ENCODE results near the gene KCNK2.

KCNK2 gene

DNA sequence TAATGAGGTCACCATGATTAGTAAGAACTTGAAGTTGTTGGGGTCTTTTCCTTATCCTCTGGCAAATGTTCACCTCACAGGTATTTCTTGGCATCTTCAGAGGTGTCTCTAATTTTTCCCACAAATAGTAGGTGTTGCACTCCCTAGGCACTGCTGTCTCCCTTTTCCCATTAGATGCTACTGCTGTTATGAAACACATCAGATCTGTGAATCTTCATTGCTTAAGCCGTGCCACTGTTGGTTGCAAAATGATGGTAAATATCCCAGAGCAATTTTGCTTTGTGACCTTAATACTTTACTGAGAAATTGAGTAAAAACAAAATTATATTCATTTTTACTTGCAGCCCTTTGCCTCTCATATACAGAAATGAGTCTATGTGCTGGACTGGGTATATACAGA lies 169.6 kb downstream of the KCNK2 start:
- DNase-seq (ENCODE audit: low spot score) = no peak

DNA sequence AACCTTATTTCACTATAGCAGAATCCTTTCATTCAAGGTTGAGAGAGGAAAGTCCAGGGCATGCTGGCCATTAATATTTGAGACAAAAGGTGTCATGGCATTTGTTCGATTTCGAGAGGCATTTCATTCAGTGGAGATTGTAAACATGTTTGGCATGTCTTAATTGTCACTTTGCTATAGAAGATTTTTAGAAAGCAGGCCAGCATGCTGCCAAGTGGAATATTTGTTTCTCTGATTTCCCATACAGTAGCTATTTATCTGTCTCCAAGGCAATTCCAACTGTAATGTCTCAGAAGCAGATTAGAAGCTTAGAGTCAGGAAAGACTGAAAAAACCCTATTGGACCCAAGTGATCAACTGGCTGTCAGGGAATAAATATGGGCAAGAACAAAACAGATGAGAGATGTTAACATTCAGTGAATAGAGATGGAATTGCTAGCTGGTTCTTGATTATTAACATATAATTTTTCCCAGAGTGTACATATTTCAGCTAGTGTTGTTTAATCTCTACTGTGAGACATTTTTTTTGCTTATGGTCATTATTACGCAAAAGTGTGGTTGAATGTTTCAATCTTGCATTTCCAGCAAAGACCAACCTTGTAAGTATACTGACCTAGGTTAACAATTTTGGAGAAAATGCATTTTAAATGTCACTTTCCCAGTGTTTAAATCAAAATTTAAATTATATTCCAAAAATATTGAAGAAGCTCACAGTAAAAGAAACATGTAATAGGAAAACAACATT lies 174.6 kb downstream of the KCNK2 start:
- no peak for DNase-seq (ENCODE audit: low spot score)

DNA sequence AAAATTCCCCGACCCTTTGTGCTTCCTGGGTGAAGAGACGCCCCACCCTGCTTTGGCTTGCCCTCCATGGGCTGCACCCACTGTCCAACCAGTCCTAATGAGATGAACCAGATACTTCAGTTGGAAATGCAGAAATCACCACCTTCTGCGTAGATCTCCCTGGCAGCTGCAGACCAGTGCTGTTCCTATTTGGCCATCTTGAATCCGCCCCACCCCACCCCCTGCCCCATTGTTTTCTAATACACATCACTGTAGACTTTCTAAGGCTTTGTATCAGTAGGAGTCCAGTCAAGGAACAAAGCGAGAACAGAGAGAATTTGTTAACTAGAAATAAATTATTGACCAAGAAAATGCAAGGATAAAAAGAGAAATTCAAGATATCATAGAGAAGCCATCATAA lies 178.2 kb downstream of the KCNK2 start:
- DNase-seq (ENCODE audit: low spot score) = no peak

DNA sequence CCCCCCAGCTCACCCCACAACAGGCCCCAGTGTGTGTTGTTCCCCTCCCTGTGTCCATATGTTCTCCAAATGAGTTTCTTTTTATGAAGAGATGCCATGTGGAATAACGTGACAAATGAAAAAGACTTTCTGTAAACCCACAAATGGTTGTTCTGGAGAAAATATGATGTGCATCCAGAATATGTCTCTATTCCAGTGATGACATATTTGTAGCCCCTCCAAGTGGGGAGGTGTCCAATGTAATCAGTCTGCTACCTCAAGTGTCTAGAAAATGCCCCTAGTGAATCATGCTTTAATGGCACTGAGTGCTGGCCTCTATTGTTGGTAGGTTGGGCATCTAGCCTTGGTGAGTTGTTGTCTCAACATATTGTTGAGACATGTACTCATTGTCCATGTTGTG lies 179.6 kb downstream of the KCNK2 start:
- no peak for DNase-seq (ENCODE audit: low spot score)

DNA sequence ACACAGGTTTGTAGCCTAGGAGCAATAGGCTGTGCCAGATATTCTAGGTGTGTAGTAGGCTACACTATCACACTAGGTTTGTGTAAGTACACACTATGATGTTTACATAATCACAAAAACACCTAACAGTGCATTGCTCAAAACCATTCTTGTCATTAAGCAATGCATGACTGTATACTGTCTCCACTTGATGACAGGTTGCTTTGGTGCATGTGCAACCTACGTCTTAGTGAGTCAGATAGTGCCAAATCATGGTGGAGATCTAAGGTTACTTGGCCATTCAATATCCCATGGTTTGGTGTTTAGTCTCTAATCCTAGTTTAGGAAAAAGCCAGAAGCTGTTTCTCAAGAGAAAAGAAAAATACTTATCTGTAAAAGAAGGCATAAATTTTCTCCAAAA lies 181.1 kb downstream of the KCNK2 start:
- DNase-seq (ENCODE audit: low spot score) = no peak

DNA sequence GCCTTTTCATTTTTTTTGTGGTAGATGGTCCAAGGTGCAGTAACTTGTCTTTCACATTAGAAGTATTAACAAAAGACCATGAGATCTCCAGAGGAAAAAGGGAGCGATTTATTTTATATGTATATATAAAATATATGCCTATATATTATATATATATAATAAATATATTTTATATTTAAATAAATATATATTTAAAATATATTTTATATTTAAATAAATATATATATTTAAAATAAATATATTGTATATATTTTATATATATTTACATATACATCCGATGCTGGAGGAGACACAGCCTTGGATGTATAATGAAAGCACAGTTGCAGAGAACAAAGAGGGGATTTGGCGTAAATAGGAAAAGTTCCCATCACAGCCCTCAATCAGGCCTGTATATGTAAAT lies 182.1 kb downstream of the KCNK2 start:
- no peak for DNase-seq (ENCODE audit: low spot score)

DNA sequence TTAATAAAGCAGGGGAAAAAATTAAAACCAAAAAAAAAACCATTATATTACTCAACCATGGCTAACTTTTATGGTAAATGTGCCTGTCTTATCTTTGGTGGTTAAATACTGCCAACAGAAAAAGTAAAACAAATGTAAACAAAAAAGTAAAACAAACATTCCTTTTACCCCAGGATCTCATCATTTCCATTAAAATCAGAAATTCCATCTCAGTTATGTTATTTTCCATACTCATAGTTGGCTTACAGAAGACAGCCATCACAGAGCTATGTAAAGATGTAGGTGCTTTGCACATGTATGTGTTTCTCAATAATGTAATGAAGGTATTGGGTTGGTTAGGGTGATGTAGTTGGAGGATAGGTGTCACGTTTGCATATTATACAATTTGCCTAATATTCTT lies 185.0 kb downstream of the KCNK2 start:
- DNase-seq (ENCODE audit: low spot score) = no peak

DNA sequence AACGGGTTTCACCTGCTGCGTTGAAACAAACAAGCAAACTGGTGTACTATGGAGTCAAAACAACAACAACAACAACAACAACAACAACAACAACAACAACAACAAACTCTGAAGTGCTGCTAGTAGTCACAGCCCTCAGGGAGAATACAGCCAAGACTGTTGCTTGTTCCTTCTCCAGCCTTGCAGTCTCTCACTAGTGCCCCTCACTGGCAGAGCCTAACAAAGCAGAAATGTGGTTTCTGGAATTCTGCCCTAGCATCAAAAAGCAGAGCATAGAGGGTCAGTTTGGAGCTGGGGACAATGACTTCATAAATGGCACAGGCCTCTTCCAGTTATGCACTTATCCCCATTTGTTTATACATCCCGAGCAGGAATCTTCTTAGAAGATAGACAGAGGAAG lies 187.4 kb downstream of the KCNK2 start:
- no peak for DNase-seq (ENCODE audit: low spot score)

DNA sequence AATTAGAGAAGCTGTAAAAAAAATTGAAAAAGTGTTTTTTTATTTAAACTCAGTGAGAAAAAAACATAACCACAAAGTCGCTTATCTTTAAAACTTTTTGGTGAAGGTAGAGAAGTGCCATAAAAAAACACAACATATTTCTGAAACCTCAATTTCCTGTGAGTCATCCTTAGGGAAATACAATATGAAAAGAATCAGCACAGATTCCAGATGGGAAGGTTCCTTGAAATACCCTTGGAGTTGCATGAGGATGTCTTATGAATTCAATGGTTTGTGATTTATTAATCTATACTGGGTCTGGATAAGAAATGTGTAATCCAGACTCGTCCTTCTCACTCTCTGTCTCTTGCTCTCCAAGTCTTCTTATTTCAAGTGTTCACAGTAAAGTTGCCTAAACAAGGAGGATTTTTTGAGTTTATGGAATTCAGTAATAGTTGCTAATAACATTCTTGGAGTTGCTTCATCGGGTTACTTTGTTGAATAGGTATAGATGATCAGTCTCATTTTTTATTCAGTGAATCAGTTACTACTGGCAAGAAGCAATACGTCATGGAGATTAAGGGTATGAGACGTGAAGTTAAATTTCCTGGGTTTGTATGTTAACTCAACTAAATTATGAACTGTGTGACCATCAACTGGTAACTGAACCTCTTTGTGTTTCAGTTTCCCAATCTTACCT lies 191.4 kb downstream of the KCNK2 start:
- no peak for DNase-seq (ENCODE audit: low spot score)

DNA sequence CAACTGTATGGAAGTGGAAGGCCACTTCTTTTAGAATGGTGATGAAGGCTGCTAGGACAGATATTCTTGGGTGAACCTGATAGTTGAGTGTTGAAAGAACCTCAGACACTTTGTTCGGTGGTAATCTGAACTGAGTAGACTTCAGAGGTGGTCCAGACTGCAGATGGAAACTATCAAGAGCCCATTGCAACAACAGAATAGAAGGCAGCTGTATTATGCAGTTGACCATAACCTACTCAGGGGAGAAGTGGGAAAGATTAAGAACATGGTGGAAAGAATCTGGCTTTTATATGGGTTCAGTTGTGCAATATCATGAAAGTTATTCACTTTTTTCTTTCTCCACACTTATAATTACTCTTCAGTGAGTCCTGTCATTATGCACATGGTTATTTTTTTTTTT lies 194.0 kb downstream of the KCNK2 start:
- DNase-seq (ENCODE audit: low spot score) = no peak

DNA sequence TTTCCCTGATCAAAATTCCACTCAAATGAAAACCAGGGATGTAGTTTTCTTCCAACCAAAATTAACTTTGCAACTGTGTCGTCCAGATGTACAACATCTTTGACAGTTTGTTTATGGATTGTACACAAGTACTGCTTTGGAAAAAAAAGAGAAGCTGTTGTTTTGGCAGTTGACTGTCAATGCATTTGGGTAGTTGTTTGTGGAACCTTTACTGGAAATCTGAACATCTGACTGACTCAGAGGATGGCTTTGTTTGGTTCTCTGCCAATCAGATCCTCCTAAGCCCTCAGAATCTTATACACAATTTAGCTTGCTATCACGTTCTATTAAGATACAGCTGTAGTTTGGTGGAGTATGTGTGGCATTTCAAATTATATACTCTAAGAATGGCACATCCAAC lies 195.0 kb downstream of the KCNK2 start:
- no peak for DNase-seq (ENCODE audit: low spot score)

DNA sequence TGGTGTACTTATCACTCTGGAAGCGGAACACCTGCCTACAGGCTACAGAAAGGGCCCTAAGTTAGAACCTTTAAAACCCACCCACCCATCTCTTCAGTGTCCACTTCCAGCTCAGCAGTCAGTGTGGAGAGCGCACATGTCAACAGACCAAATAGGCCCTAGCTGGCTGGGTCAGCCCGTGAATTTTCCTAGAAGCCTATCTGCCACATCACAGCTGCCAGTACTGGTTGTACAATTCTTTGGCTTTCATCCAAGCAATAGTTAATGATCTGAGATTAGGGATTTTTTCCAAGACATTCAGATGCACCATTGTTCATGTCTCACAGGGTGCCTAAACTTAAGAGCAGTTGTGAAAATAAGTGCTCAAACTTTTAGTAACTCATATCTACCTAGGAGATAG lies 197.1 kb downstream of the KCNK2 start:
- no peak for DNase-seq (ENCODE audit: low spot score)

DNA sequence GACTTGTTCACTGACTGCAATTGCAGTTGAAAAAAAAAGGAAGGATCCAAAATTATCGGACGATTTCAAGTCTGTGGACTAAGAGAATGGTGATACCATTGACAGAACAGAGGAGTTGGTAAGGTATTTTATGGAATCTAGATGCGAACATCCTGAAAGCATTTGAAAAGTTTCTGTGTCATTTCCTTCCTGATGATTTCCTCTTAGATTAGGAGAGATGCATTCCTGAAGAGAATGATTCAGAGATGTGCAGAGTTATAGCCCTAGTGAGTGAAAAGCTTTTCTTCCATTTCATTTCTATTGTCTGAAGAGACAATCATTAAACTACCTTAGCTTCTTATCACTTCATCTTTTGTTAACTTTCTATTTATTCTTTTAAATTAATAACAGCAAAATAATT lies 200.0 kb downstream of the KCNK2 start:
- DNase-seq (ENCODE audit: low spot score) = no peak

DNA sequence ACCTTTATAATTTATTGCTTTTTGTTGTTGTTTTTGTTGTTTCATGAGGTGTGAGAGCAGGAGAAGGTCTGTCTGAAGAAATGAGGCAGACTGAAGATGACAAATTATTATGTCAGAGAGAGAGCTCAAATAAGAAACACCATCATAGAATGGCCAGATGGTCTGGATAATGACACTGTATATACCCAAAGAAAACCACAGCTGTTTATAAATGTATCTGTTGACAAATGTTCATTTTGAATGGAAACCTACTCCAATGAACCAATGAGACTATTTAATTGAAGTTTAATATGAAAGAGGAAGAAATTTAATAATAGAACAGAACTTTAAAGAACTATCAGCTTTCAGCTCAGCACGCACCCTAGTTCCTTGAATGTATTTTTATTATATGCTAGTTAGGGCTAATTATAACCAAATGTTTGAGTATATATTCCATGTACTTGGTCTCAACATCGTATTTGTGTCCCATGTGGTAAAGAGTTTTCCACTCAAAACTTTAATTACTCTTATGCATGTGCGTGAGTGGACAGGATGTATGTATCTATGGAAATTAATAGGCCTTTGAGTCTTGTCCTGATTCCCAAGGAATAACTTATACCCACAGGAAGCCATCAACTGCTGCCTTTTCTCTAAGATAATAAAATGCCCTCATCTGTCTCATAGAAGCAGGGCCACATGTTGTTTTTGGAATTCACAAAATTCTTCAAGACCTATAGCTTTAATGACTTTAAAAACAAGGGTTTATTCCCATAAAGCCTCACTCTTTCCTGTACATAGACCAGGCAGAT lies 202.7 kb downstream of the KCNK2 start:
- DNase-seq (ENCODE audit: low spot score) = no peak

Measured in putamen (tissue), 1 donor.